NCI-H2227 (cell line): ENCODE data around the gene GABRA5.
A peak's percentile ranks its signal among the peaks of the same experiment; 100 is the strongest.
"Not testable (repeated sequence)": the region's sequence is repeated elsewhere in the genome, so short reads cannot be mapped to it uniquely, and the experiment has no call there.

Experiments used
- DNase-seq: peaks from one replicate; lab custom pipeline; 2025; ENCODE audit not compliant: unreplicated experiment; lab: John Stamatoyannopoulos, UW

GABRA5 gene

GRCh38 chr15:26875476-26875850, 8.6 kb downstream of the GABRA5 start:
- DNase-seq: no peak

GRCh38 chr15:26877831-26878230, 11.0 kb downstream of the GABRA5 start:
- no peak for DNase-seq

- no peak for DNase-seq
These were observed 12.8 kb downstream of the GABRA5 start for GRCh38 chr15:26879706-26880105.

- DNase-seq: no peak
These were observed 15.2 kb downstream of the GABRA5 start for GRCh38 chr15:26882112-26882511.

GRCh38 chr15:26882616-26883365, 15.9 kb downstream of the GABRA5 start:
- no peak for DNase-seq

- DNase-seq: no peak
These were observed 16.6 kb downstream of the GABRA5 start for GRCh38 chr15:26883466-26883865.

- no peak for DNase-seq
These were observed 19.7 kb downstream of the GABRA5 start for GRCh38 chr15:26886566-26886965.

- no peak for DNase-seq
These were observed 21.2 kb downstream of the GABRA5 start for GRCh38 chr15:26887926-26888666.

GRCh38 chr15:26888761-26889160, 21.9 kb downstream of the GABRA5 start:
- no peak for DNase-seq

- peak; percentile 56 for DNase-seq
These were observed 22.5 kb downstream of the GABRA5 start for GRCh38 chr15:26889298-26889898.

- DNase-seq: no peak
These were observed 23.6 kb downstream of the GABRA5 start for GRCh38 chr15:26890451-26890850.

GRCh38 chr15:26890988-26891387, 24.1 kb downstream of the GABRA5 start:
- DNase-seq: no peak

GRCh38 chr15:26891448-26892181, 24.8 kb downstream of the GABRA5 start:
- DNase-seq: peak; percentile 84

- no peak for DNase-seq
These were observed 25.3 kb downstream of the GABRA5 start for GRCh38 chr15:26892182-26892518.

- DNase-seq: no peak
These were observed 25.8 kb downstream of the GABRA5 start for GRCh38 chr15:26892678-26893077.

- DNase-seq: no peak
These were observed 26.6 kb downstream of the GABRA5 start for GRCh38 chr15:26893351-26894065.

- no peak for DNase-seq
These were observed 27.3 kb downstream of the GABRA5 start for GRCh38 chr15:26894181-26894580.

GRCh38 chr15:26895346-26895745, 28.5 kb downstream of the GABRA5 start:
- not testable (repeated sequence) for DNase-seq

- no peak for DNase-seq
These were observed 32.8 kb downstream of the GABRA5 start for GRCh38 chr15:26899658-26900057.

GRCh38 chr15:26901041-26901440, 34.2 kb downstream of the GABRA5 start:
- no peak for DNase-seq

GRCh38 chr15:26910715-26911114, 43.9 kb downstream of the GABRA5 start:
- no peak for DNase-seq
